Stimulated activated CD4-positive, alpha-beta T cell treated with anti-CD3 and anti-CD28 coated beads, Interleukin-1b, Interleukin-23, amount 100 ng/mL, for 1 hour (primary cell): ENCODE results near the gene FAM131B.

Experiments used
- DNase-seq, 2 donors: peaks; one replicate each; pipeline ENCODE4 v3.0.0-alpha.2; 2020; ENCODE audit warnings: low read depth in 2 of 2

The FAM131B gene

GRCh38 chr7:143322760-143323633 lies 39.5 kb downstream of the FAM131B start:
- DNase-seq, result no peak

- no peak for DNase-seq
These were observed 40.8 kb downstream of the FAM131B start for GRCh38 chr7:143321734-143322133.

GRCh38 chr7:143321242-143321641 lies 41.3 kb downstream of the FAM131B start:
- DNase-seq, result no peak

- DNase-seq, result no peak
These were observed 41.9 kb downstream of the FAM131B start for GRCh38 chr7:143320620-143321019.

- no peak for DNase-seq
These were observed 43.9 kb downstream of the FAM131B start for GRCh38 chr7:143318661-143319060.

- DNase-seq, result no peak
These were observed 46.0 kb downstream of the FAM131B start for GRCh38 chr7:143316492-143316891.

GRCh38 chr7:143315776-143316175 lies 46.7 kb downstream of the FAM131B start, which contains the start of gene CLCN1:
TSS of gene CLCN1 (plus strand) at chr7:143316111. CDS start at chr7:143316213, 102 bp downstream.
- DNase-seq, result no peak

- DNase-seq, result no peak
These were observed 48.4 kb downstream of the FAM131B start for GRCh38 chr7:143314127-143314526.

- DNase-seq, result no peak
These were observed 53.9 kb downstream of the FAM131B start for GRCh38 chr7:143308632-143309031.

- peak; percentile 22 to 60 for DNase-seq
These were observed 57.0 kb downstream of the FAM131B start for GRCh38 chr7:143305423-143306070.

GRCh38 chr7:143304938-143305337 lies 57.6 kb downstream of the FAM131B start:
- DNase-seq, result no peak

GRCh38 chr7:143303733-143304132 lies 58.8 kb downstream of the FAM131B start:
- DNase-seq, result no peak
